AG10803 (cell line): ENCODE data around the gene INPP4A.
A peak's percentile ranks its signal among the peaks of the same experiment; 100 is the strongest.

ENCODE experiments used
- DNase-seq: peaks from one replicate; pipeline ENCODE4 v3.0.0; 2010; ENCODE audit warnings: low read depth
- H3K4me3 ChIP-seq: 2 replicates; pipeline ENCODE4 v1.5.1; 2011; ENCODE audit warnings: mild to moderate bottlenecking, low read length, control low read depth
- TF ChIP-seq, protein P1 (sequence below): conservative IDR thresholded peaks from 2 replicates; pipeline ENCODE4 v1.5.1; 2011; ENCODE audit warnings: mild to moderate bottlenecking, low read length, control low read depth, inconsistent platforms

The INPP4A gene

GRCh38 chr2:98546186-98546585 is 101.5 kb downstream of the INPP4A start:
- no peak for DNase-seq
- TF ChIP-seq, protein P1, sequence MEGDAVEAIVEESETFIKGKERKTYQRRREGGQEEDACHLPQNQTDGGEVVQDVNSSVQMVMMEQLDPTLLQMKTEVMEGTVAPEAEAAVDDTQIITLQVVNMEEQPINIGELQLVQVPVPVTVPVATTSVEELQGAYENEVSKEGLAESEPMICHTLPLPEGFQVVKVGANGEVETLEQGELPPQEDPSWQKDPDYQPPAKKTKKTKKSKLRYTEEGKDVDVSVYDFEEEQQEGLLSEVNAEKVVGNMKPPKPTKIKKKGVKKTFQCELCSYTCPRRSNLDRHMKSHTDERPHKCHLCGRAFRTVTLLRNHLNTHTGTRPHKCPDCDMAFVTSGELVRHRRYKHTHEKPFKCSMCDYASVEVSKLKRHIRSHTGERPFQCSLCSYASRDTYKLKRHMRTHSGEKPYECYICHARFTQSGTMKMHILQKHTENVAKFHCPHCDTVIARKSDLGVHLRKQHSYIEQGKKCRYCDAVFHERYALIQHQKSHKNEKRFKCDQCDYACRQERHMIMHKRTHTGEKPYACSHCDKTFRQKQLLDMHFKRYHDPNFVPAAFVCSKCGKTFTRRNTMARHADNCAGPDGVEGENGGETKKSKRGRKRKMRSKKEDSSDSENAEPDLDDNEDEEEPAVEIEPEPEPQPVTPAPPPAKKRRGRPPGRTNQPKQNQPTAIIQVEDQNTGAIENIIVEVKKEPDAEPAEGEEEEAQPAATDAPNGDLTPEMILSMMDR = no peak

GRCh38 chr2:98547092-98547790 is 102.6 kb downstream of the INPP4A start:
- TF ChIP-seq, protein P1 = no peak
- no peak overlapping the region for H3K4me3 ChIP-seq
- DNase-seq = no peak

More at GRCh38 chr2:98546186-98546585, 101.5 kb downstream of the INPP4A start:
- no peak overlapping the region for H3K4me3 ChIP-seq

GRCh38 chr2:98548920-98549818 is 104.5 kb downstream of the INPP4A start:
- TF ChIP-seq, protein P1 = no peak
- H3K4me3 ChIP-seq = no peak overlapping the region
- DNase-seq = no peak

- TF ChIP-seq, protein P1 = no peak
- DNase-seq = no peak
- no peak overlapping the region for H3K4me3 ChIP-seq
Measured at GRCh38 chr2:98550165-98550564, 105.5 kb downstream of the INPP4A start.

GRCh38 chr2:98551316-98551715 is 106.7 kb downstream of the INPP4A start:
- DNase-seq = no peak
- H3K4me3 ChIP-seq = no peak overlapping the region
- TF ChIP-seq, protein P1 = no peak

- DNase-seq = peak; percentile 28
- H3K4me3 ChIP-seq = no peak overlapping the region
- TF ChIP-seq, protein P1 = no peak
Measured at GRCh38 chr2:98552499-98553179, 108.0 kb downstream of the INPP4A start.
